Lower lobe of right lung (tissue), 2 donors: ENCODE measurements around the gene PITX3. TPM values are rescaled to one million over a fixed set of nuclear protein-coding genes. Genes with fewer than 3 reads are reported as not detected.
A peak's percentile ranks its signal among the peaks of the same experiment; 100 is the strongest.

ENCODE experiments used
- ATAC-seq, 2 donors: fragments of 200-7000 bp; cut with Tn5 transposase; one replicate each; pipeline ENCODE4 v1.9.1; 2020 to 2022; ENCODE audit warnings: mild to moderate bottlenecking in 2 of 2, moderate library complexity in 2 of 2
- DNase-seq: peaks from one replicate; pipeline ENCODE4 v3.0.0-alpha.2; 2020
- H3K27ac ChIP-seq: fragments of 200-600 bp; one replicate; pipeline ENCODE4 v1.8.0; 2022
- H3K27me3 ChIP-seq: fragments of 200-600 bp; one replicate; pipeline ENCODE4 v1.8.0; 2022; ENCODE audit warnings: low read depth
- H3K36me3 ChIP-seq: fragments of 200-600 bp; one replicate; pipeline ENCODE4 v1.8.0; 2022; ENCODE audit warnings: mild to moderate bottlenecking
- H3K4me1 ChIP-seq: fragments of 200-600 bp; one replicate; pipeline ENCODE4 v1.8.0; 2022
- H3K4me3 ChIP-seq: fragments of 200-600 bp; one replicate; pipeline ENCODE4 v1.8.0; 2022; ENCODE audit warnings: mild to moderate bottlenecking
- H3K9me3 ChIP-seq: fragments of 200-600 bp; one replicate; pipeline ENCODE4 v1.8.0; 2022
- CTCF ChIP-seq: fragments of 200-600 bp; IDR thresholded peaks from one replicate; pipeline ENCODE4 v1.8.0; 2022; ENCODE audit warnings: antibody characterized with exemption, mild to moderate bottlenecking
- intact Hi-C: fragments of 100-400 bp; cut with DNase I; formaldehyde crosslinking; loops from one replicate; pipeline ENCODE4 v1.11.0; 2022
- total RNA-seq: library from RNA; stranded (reverse); fragmentation: NEBNext Ultra II Directional; extraction: Animal tissue kit (Norgen Biotek cat#: 25700); gene quantifications from one replicate; pipeline ENCODE4 v1.2.1, GENCODE V29; 2021
- donor health status: DM: no; HTN: yes; CAD: no; lungs with severe emphysema.

The PITX3 gene
- total RNA-seq, 1 donor from 2014 or later, result not detected

- H3K4me3 ChIP-seq, result no peak overlapping the region
- no peaks in the 10 kb centered on the region for H3K27me3 ChIP-seq
- no peak overlapping the region for H3K27ac ChIP-seq
- H3K9me3 ChIP-seq, result no peaks in the 10 kb centered on the region
- no peaks in the 10 kb centered on the region for H3K36me3 ChIP-seq
- no peak for DNase-seq
- H3K4me1 ChIP-seq, result peaks cover 38% of the 10 kb centered on the region
- no peak for ATAC-seq
- TF ChIP-seq CTCF, result no peak
- intact Hi-C loops, result no loop called here
Observed at GRCh38 chr10:102268375-102268888, 27.1 kb upstream of the PITX3 start.

GRCh38 chr10:102267748-102268147 lies 26.4 kb upstream of the PITX3 start:
- H3K36me3 ChIP-seq, result peaks cover 3% of the 10 kb centered on the region
- H3K9me3 ChIP-seq, result no peaks in the 10 kb centered on the region
- ATAC-seq (peak in 1 of 2 donors; percentile 48), DNase-seq (no peak)
- intact Hi-C loops, result no loop called here
- no peak overlapping the region for H3K27ac ChIP-seq
- no peaks in the 10 kb centered on the region for H3K27me3 ChIP-seq
- no peak for TF ChIP-seq CTCF
- H3K4me1 ChIP-seq, result peaks cover 40% of the 10 kb centered on the region
- H3K4me3 ChIP-seq, result no peak overlapping the region

- Histone ChIP-seq H3K36me3 (peaks cover 14% of the 10 kb centered on the region), H3K4me3 (no peak overlapping the region), H3K9me3 (no peaks in the 10 kb centered on the region), H3K27ac (no peak overlapping the region), H3K4me1 (peaks cover 49% of the 10 kb centered on the region), H3K27me3 (no peaks in the 10 kb centered on the region)
- no peak for TF ChIP-seq CTCF
- DNase-seq (no peak), ATAC-seq (peak in 1 of 2 donors; percentile 49)
- intact Hi-C loops, result no loop called here
Observed at GRCh38 chr10:102266670-102267069, 25.4 kb upstream of the PITX3 start.

- Histone ChIP-seq H3K4me3 (no peak overlapping the region), H3K4me1 (peaks cover 45% of the 10 kb centered on the region), H3K36me3 (peaks cover 35% of the 10 kb centered on the region), H3K27ac (no peak overlapping the region), H3K27me3 (no peaks in the 10 kb centered on the region), H3K9me3 (no peaks in the 10 kb centered on the region)
- ATAC-seq, result no peak
- no peak for TF ChIP-seq CTCF
- no peak for DNase-seq
- intact Hi-C loops, result no loop called here
Observed at GRCh38 chr10:102264371-102264770, 23.1 kb upstream of the PITX3 start.

DNA sequence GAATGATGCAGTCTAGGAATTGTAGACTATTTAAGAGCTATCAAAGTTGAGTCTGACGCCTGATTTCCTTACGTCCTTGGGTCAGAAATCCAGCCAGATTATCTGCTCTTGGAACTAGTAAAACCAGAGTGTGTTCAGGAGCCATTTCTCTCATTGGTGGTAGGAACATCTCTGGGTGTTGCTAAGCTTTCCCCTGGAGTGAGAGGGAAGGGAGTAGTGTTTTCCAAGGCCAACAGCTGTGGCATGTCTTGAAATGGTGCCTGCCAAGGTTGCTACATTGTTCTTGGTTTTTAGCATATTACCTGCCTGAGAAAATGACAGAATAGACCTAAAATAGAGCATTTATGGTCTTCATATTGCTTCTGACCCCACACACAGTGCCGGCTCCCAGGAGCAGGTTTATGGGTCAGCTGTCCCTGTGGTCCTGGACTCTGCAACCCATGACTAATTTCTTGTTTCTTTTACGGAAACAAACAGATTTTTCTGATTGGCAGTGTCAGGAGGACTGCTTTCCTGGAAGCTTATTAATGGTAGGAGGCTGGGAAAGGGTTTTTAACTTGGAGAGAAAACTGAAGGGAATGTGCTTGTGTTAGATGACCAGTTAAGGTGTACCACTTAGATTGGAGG lies 21.5 kb upstream of the PITX3 start:
- ATAC-seq, result no peak
- no peaks in the 10 kb centered on the region for H3K9me3 ChIP-seq
- peaks cover 30% of the 10 kb centered on the region for H3K4me1 ChIP-seq
- H3K27ac ChIP-seq, result no peak overlapping the region
- TF ChIP-seq CTCF, result no peak
- intact Hi-C loops, result no loop called here
- H3K4me3 ChIP-seq, result no peak overlapping the region
- peaks cover 43% of the 10 kb centered on the region for H3K36me3 ChIP-seq
- no peaks in the 10 kb centered on the region for H3K27me3 ChIP-seq
- DNase-seq, result no peak
